Measurements from ENCODE around the gene EYS.

GRCh38 chr6:64046746-64047208, 1660.2 kb downstream of the EYS start:
- TF ChIP-seq ZFP30 (CRISPR knock-in tag; IDR thresholded peaks at IDR 0.05) (no peak), RARB (CRISPR knock-in tag; IDR thresholded peaks at IDR 0.05) (no peak), TCF4 (CRISPR knock-in tag; IDR thresholded peaks at IDR 0.05; ENCODE audit: borderline replicate concordance) (no peak)
- TF ChIP-seq, protein P1, sequence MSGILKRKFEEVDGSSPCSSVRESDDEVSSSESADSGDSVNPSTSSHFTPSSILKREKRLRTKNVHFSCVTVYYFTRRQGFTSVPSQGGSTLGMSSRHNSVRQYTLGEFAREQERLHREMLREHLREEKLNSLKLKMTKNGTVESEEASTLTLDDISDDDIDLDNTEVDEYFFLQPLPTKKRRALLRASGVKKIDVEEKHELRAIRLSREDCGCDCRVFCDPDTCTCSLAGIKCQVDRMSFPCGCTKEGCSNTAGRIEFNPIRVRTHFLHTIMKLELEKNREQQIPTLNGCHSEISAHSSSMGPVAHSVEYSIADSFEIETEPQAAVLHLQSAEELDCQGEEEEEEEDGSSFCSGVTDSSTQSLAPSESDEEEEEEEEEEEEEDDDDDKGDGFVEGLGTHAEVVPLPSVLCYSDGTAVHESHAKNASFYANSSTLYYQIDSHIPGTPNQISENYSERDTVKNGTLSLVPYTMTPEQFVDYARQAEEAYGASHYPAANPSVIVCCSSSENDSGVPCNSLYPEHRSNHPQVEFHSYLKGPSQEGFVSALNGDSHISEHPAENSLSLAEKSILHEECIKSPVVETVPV (CRISPR knock-in tag; IDR thresholded peaks at IDR 0.05) = no peak

Measured in SK-N-SH treated with all-trans-retinoic acid at 6 μM for 48 hours (cell line).